Measurements from ENCODE around the gene MUC5AC. TPM values are rescaled to one million over a fixed set of nuclear protein-coding genes. Genes with fewer than 3 reads are reported as not detected.

MUC5AC gene
- total RNA-seq, 2 experiments from 2014 or later: not detected

DNA sequence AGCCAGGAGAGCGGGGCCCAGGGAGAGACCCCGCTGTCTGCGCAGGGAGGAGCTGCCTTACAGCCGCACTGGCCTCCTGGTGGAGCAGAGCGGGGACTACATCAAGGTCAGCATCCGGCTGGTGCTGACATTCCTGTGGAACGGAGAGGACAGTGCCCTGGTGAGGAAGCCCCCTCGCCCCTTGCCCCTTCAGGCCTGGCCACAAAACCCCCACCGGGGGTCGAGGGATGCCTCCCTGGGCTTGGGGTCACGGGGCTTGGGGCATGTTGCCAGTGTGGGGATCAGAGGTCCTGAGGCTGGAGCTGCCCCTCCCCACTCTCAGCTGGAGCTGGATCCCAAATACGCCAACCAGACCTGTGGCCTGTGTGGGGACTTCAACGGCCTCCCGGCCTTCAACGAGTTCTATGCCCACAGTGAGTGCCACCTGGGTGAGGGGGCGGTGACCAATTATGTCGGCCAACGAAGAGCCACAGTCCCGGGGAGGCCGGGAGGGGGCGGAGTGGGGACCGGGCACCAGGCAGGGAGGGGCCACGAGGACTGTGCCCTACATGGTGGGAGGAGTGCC, 69.3 kb downstream of the MUC5AC start:
- Mint-ChIP-seq H3K4me3 (no peak overlapping the region), H3K36me3 (ENCODE audit: low read depth) (no peaks in the 10 kb centered on the region), H3K9me3 (ENCODE audit: low read depth) (no peaks in the 10 kb centered on the region), H3K4me1 (no peaks in the 10 kb centered on the region), H3K27ac (no peak overlapping the region), H3K27me3 (no peaks in the 10 kb centered on the region)
- DNase-seq: no peak
- no peak for ATAC-seq
- intact Hi-C loops (cut with DNase I, micrococcal nuclease): no loop called here
- ChIA-PET CTCF (no interaction called here), POLR2A (no interaction called here)

- no peaks in the 10 kb centered on the region for H3K27me3 Mint-ChIP-seq
- ChIA-PET CTCF (no interaction called here), POLR2A (no interaction called here)
- H3K4me3 Mint-ChIP-seq: no peak overlapping the region
- H3K27ac Mint-ChIP-seq: no peak overlapping the region
- no peak for ATAC-seq
- no peaks in the 10 kb centered on the region for H3K9me3 Mint-ChIP-seq (ENCODE audit: low read depth)
- H3K4me1 Mint-ChIP-seq: no peaks in the 10 kb centered on the region
- no peaks in the 10 kb centered on the region for H3K36me3 Mint-ChIP-seq (ENCODE audit: low read depth)
- no peak for DNase-seq
- intact Hi-C loops (cut with DNase I, micrococcal nuclease): no loop called here
These were observed 69.9 kb downstream of the MUC5AC start for GRCh38 chr11:1227551-1228100.

- ChIA-PET POLR2A (no interaction called here), CTCF (no interaction called here)
- Mint-ChIP-seq H3K27ac (no peak overlapping the region), H3K4me1 (no peaks in the 10 kb centered on the region), H3K36me3 (ENCODE audit: low read depth) (no peaks in the 10 kb centered on the region), H3K9me3 (ENCODE audit: low read depth) (no peaks in the 10 kb centered on the region), H3K27me3 (no peaks in the 10 kb centered on the region), H3K4me3 (no peak overlapping the region)
- DNase-seq (no peak), ATAC-seq (no peak)
- intact Hi-C loops (cut with DNase I, micrococcal nuclease): no loop called here
These were observed 70.5 kb downstream of the MUC5AC start for GRCh38 chr11:1228101-1228821.

DNA sequence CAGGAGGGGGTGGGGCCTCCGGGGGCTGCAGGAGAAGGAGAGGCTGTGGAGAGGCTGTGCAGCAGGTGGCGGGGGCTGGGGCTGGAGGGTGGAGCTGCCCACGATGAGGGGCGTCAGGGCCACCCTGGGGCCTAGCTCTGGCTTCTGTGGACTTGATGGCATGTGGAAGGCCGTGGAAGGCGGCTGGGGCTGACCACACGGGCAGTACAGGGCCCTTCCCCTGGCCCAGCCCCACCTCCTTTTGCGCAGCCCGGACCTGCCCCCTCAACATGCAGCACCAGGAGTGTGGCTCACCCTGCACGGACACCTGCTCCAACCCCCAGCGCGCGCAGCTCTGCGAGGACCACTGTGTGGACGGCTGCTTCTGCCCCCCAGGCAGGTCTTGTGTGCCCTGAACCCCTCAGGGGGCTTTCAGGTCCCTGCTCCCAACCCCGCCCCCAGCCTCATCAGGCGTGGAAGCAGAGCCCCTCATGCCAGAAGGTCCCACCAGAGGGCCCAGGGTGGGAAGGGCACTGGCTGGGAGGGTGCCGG, 71.2 kb downstream of the MUC5AC start:
- intact Hi-C loops (cut with DNase I, micrococcal nuclease): no loop called here
- Mint-ChIP-seq H3K27ac (no peak overlapping the region), H3K4me1 (no peaks in the 10 kb centered on the region), H3K27me3 (no peaks in the 10 kb centered on the region), H3K4me3 (no peak overlapping the region), H3K36me3 (ENCODE audit: low read depth) (no peaks in the 10 kb centered on the region), H3K9me3 (ENCODE audit: low read depth) (no peaks in the 10 kb centered on the region)
- ATAC-seq (no peak), DNase-seq (no peak)
- POLR2A ChIA-PET: no interaction called here
- CTCF ChIA-PET: no interaction called here

GRCh38 chr11:1229471-1230120, 71.8 kb downstream of the MUC5AC start:
- ChIA-PET CTCF (no interaction called here), POLR2A (no interaction called here)
- no peaks in the 10 kb centered on the region for H3K27me3 Mint-ChIP-seq
- no peaks in the 10 kb centered on the region for H3K4me1 Mint-ChIP-seq
- no peaks in the 10 kb centered on the region for H3K9me3 Mint-ChIP-seq (ENCODE audit: low read depth)
- intact Hi-C loops (cut with DNase I, micrococcal nuclease): no loop called here
- no peaks in the 10 kb centered on the region for H3K36me3 Mint-ChIP-seq (ENCODE audit: low read depth)
- DNase-seq (no peak), ATAC-seq (no peak)
- no peak overlapping the region for H3K27ac Mint-ChIP-seq
- H3K4me3 Mint-ChIP-seq: no peak overlapping the region

DNA sequence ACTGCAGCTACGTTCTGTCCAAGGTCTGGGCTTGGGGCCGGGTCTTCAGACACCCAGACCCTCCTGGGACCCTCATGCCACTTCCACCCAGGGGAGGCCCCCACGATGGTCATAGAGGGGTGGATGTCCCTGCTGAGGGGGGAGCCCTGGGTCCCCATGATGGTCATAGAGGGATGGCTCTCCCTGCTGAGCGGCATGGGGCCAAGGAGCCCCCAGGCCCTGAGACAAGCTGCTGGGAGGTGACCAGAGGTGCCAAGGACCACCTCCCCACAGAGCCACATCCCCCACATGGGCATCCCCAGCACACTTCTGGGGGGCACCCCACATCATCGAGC, 72.3 kb downstream of the MUC5AC start:
- Mint-ChIP-seq H3K4me1 (no peaks in the 10 kb centered on the region), H3K9me3 (ENCODE audit: low read depth) (no peaks in the 10 kb centered on the region), H3K36me3 (ENCODE audit: low read depth) (no peaks in the 10 kb centered on the region), H3K27ac (no peak overlapping the region), H3K27me3 (no peaks in the 10 kb centered on the region), H3K4me3 (no peak overlapping the region)
- ATAC-seq (no peak), DNase-seq (no peak)
- ChIA-PET POLR2A (no interaction called here), CTCF (no interaction called here)
- intact Hi-C loops (cut with DNase I, micrococcal nuclease): no loop called here

DNA sequence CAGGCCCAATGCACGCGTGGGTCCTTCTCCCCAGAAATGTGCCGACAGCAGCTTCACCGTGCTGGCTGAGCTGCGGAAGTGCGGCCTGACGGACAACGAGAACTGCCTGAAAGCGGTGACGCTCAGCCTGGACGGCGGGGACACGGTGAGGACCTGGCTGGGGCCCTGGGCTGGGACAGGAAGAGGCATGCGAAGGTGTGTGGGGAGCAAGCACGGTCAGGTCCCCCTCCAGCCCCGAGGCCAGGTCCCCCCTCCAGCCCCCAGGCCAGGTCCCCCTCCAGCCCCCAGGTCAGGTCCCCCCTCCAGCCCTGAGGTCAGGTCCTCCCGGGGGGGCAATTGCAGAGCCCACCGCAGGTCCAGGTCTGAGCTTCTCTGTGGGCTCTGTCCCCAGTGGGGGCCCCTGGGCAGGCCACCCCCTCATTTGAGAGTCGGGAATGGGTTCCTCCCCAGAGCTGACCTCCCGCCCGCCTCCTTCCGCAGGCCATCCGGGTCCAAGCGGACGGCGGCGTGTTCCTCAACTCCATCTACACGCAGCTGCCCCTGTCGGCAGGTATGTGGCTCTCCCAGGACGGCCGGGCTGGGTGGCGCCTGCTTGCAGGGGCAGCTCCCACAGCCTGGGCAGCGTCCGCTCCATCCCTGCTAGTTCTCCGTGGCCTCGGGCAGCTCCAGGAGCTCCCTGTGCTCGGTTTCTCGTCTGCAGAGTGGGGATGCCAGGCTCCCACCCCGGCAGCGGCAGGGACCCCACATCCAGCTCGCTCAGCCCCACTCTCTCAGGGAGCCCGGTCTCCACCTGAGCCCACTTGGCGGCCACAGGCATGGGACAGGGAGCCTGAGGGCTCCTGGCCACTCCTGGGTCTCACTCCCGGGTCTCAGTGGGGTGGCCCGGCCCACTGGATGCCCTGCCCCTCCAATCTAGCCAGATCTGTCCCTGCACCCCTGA, 73.0 kb downstream of the MUC5AC start:
- intact Hi-C loops (cut with DNase I, micrococcal nuclease): no loop called here
- Mint-ChIP-seq H3K4me1 (no peaks in the 10 kb centered on the region), H3K27me3 (no peaks in the 10 kb centered on the region), H3K9me3 (ENCODE audit: low read depth) (no peaks in the 10 kb centered on the region), H3K36me3 (ENCODE audit: low read depth) (no peaks in the 10 kb centered on the region), H3K4me3 (no peak overlapping the region), H3K27ac (no peak overlapping the region)
- CTCF ChIA-PET: no interaction called here
- ATAC-seq (no peak), DNase-seq (no peak)
- POLR2A ChIA-PET: no interaction called here

DNA sequence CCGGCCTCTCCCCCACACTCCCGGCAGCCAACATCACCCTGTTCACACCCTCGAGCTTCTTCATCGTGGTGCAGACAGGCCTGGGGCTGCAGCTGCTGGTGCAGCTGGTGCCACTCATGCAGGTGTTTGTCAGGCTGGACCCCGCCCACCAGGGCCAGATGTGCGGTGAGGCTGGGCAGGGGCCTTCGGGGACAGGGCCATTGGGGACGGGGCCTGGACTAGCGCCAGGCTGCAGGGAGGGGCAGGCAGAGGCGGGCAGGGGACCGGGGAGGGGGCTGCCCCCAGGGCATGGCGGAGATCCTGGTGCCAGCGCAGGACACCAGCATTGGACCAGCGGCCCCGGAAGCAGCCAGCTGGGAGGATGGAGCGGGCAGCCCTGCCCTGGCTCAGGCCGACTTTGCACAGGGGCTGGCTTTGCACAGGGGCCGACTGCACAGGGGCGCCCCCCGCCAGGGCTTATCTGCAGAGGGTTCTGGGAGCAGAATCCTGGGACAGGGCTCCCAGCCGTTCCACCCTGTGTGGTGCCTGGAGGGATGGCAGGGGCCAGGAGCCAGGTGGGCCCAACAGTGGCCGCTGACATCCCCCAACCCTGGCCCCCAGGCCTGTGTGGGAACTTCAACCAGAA, 73.8 kb downstream of the MUC5AC start:
- CTCF ChIA-PET: no interaction called here
- Mint-ChIP-seq H3K4me1 (no peaks in the 10 kb centered on the region), H3K27me3 (no peaks in the 10 kb centered on the region), H3K4me3 (no peak overlapping the region), H3K9me3 (ENCODE audit: low read depth) (no peaks in the 10 kb centered on the region), H3K27ac (no peak overlapping the region), H3K36me3 (ENCODE audit: low read depth) (no peaks in the 10 kb centered on the region)
- POLR2A ChIA-PET: no interaction called here
- intact Hi-C loops (cut with DNase I, micrococcal nuclease): no loop called here
- DNase-seq (no peak), ATAC-seq (no peak)

DNA sequence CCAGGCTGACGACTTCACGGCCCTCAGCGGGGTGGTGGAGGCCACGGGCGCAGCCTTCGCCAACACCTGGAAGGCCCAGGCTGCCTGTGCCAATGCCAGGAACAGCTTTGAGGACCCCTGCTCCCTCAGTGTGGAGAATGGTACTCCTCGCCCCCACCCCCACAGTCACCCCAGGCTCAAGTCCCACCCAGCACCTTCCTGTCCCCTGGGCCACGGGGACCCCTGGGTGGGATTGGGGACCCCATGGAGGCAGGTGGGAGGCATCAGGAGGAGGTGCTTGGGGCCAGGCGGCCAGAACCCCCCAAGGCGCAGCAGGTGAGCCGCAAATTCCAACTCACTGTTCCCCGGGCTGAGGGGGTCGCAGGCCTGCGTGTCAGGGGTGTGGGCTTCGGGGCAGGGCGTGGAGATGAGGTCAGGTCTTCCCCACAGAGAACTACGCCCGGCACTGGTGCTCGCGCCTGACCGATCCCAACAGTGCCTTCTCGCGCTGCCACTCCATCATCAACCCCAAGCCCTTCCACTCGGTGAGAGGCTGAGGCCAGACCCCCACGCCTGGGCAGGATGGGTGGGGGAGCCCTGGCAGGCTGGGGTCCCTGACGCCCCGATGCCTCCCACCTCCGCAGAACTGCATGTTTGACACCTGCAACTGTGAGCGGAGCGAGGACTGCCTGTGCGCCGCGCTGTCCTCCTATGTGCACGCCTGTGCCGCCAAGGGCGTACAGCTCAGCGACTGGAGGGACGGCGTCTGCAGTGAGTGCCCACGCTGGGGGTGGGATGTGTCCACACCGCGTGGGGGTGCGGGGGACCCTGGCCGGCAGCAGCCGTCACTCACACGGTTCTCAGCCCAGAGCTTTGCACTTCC, 74.5 kb downstream of the MUC5AC start:
- ChIA-PET CTCF (no interaction called here), POLR2A (no interaction called here)
- intact Hi-C loops (cut with DNase I, micrococcal nuclease): no loop called here
- Mint-ChIP-seq H3K36me3 (ENCODE audit: low read depth) (no peaks in the 10 kb centered on the region), H3K4me1 (no peaks in the 10 kb centered on the region), H3K4me3 (no peak overlapping the region), H3K27ac (no peak overlapping the region), H3K27me3 (no peaks in the 10 kb centered on the region), H3K9me3 (ENCODE audit: low read depth) (no peaks in the 10 kb centered on the region)
- no peak for DNase-seq
- ATAC-seq: no peak

- DNase-seq: no peak
- no peaks in the 10 kb centered on the region for H3K27me3 Mint-ChIP-seq
- H3K36me3 Mint-ChIP-seq (ENCODE audit: low read depth): no peaks in the 10 kb centered on the region
- intact Hi-C loops (cut with DNase I, micrococcal nuclease): no loop called here
- H3K27ac Mint-ChIP-seq: no peak overlapping the region
- CTCF ChIA-PET: no interaction called here
- ATAC-seq: no peak
- H3K4me1 Mint-ChIP-seq: no peaks in the 10 kb centered on the region
- no peaks in the 10 kb centered on the region for H3K9me3 Mint-ChIP-seq (ENCODE audit: low read depth)
- H3K4me3 Mint-ChIP-seq: no peak overlapping the region
- POLR2A ChIA-PET: no interaction called here
These were observed 75.1 kb downstream of the MUC5AC start for GRCh38 chr11:1232883-1233321.
